KMS-11 (cell line): ENCODE results near the gene ZFAND3.

Source experiments
- H2AFZ ChIP-seq: fragments of 200-600 bp; sonication (generic); 2 replicates; pipeline ENCODE4 v1.6.1; 2016; ENCODE audit warnings: antibody characterized with exemption, mixed run types, low read depth
- H3K27ac ChIP-seq: fragments of 200-600 bp; sonication (generic); 2 replicates; pipeline ENCODE4 v1.6.1; 2016; ENCODE audit warnings: mild to moderate bottlenecking, mixed run types
- H3K27me3 ChIP-seq: fragments of 200-600 bp; sonication (generic); 2 replicates; pipeline ENCODE4 v1.6.1; 2017; ENCODE audit warnings: mild to moderate bottlenecking, low read depth, mixed run types, moderate library complexity; ENCODE audit not compliant: insufficient read depth
- H3K36me3 ChIP-seq: fragments of 200-600 bp; sonication (generic); 2 replicates; pipeline ENCODE4 v1.6.1; 2017; ENCODE audit warnings: mild to moderate bottlenecking, mixed run types; ENCODE audit not compliant: insufficient read depth
- H3K4me1 ChIP-seq: fragments of 200-600 bp; sonication (generic); 2 replicates; pipeline ENCODE4 v1.6.1; 2016; ENCODE audit warnings: mild to moderate bottlenecking, low read depth, mixed run types; ENCODE audit not compliant: poor library complexity, severe bottlenecking
- H3K4me2 ChIP-seq: fragments of 200-600 bp; sonication (generic); 2 replicates; pipeline ENCODE4 v1.7.0; 2016; ENCODE audit warnings: mild to moderate bottlenecking, mixed run types
- H3K4me3 ChIP-seq: fragments of 200-600 bp; sonication (generic); IDR thresholded peaks from 2 replicates; pipeline ENCODE4 v1.6.1; 2017; ENCODE audit warnings: low read depth, low read length, mixed read lengths; ENCODE audit not compliant: insufficient read depth
- H3K79me2 ChIP-seq: fragments of 200-600 bp; sonication (generic); 2 replicates; pipeline ENCODE4 v1.6.1; 2016; ENCODE audit warnings: low read depth, mixed run types; ENCODE audit not compliant: insufficient read depth
- H3K9ac ChIP-seq: fragments of 200-600 bp; sonication (generic); 2 replicates; pipeline ENCODE4 v1.6.1; 2016; ENCODE audit warnings: mild to moderate bottlenecking, mixed run types
- H4K20me1 ChIP-seq: fragments of 200-600 bp; sonication (generic); 2 replicates; pipeline ENCODE4 v1.6.1; 2016; ENCODE audit warnings: mild to moderate bottlenecking, mixed run types; ENCODE audit not compliant: insufficient read depth
- CTCF ChIP-seq: fragments of 200-600 bp; sonication (generic); conservative IDR thresholded peaks from 2 replicates; pipeline ENCODE4 v1.6.1; 2017; ENCODE audit warnings: low read depth, mild to moderate bottlenecking, antibody characterized with exemption, low read length, moderate library complexity, mixed read lengths

ZFAND3 gene

GRCh38 chr6:38134704-38135088, 315.2 kb downstream of the ZFAND3 start:
- H3K4me1 ChIP-seq = peaks cover 6% of the 10 kb centered on the region

GRCh38 chr6:38136547-38136946, 317.0 kb downstream of the ZFAND3 start:
- Histone ChIP-seq H3K9ac (no peak overlapping the region), H2AFZ (no peak overlapping the region), H3K36me3 (no peaks in the 10 kb centered on the region), H4K20me1 (no peaks in the 10 kb centered on the region), H3K4me1 (peaks cover 6% of the 10 kb centered on the region), H3K4me2 (no peak overlapping the region), H3K4me3 (no peak overlapping the region), H3K27ac (no peak overlapping the region), H3K27me3 (no peaks in the 10 kb centered on the region), H3K79me2 (no peaks in the 10 kb centered on the region)
- no peak for TF ChIP-seq CTCF

More at GRCh38 chr6:38134704-38135088, 315.2 kb downstream of the ZFAND3 start:
- no peaks in the 10 kb centered on the region for H4K20me1 ChIP-seq
- no peaks in the 10 kb centered on the region for H3K79me2 ChIP-seq
- H3K9ac ChIP-seq = no peak overlapping the region
- H3K27ac ChIP-seq = no peak overlapping the region
- no peaks in the 10 kb centered on the region for H3K27me3 ChIP-seq
- no peak overlapping the region for H2AFZ ChIP-seq
- no peak overlapping the region for H3K4me3 ChIP-seq
- no peak overlapping the region for H3K4me2 ChIP-seq
- H3K36me3 ChIP-seq = no peaks in the 10 kb centered on the region
- no peak for TF ChIP-seq CTCF

- no peak for TF ChIP-seq CTCF
- Histone ChIP-seq H4K20me1 (no peaks in the 10 kb centered on the region), H3K36me3 (no peaks in the 10 kb centered on the region), H3K9ac (no peak overlapping the region), H3K4me3 (no peak overlapping the region), H3K4me2 (no peak overlapping the region), H3K79me2 (no peaks in the 10 kb centered on the region), H3K27ac (no peak overlapping the region), H3K4me1 (peaks cover 6% of the 10 kb centered on the region), H3K27me3 (no peaks in the 10 kb centered on the region), H2AFZ (no peak overlapping the region)
These were observed 318.2 kb downstream of the ZFAND3 start for GRCh38 chr6:38137608-38138265.

- Histone ChIP-seq H3K4me2 (no peak overlapping the region), H3K4me1 (peaks cover under 1% of the 10 kb centered on the region), H3K9ac (no peak overlapping the region), H3K27ac (no peak overlapping the region), H4K20me1 (no peaks in the 10 kb centered on the region), H3K27me3 (no peaks in the 10 kb centered on the region), H2AFZ (no peak overlapping the region), H3K36me3 (no peaks in the 10 kb centered on the region), H3K4me3 (no peak overlapping the region), H3K79me2 (no peaks in the 10 kb centered on the region)
- no peak for TF ChIP-seq CTCF
These were observed 318.8 kb downstream of the ZFAND3 start for GRCh38 chr6:38138374-38138773.
